HG03571 (cell line): Measurements from ENCODE around the gene CHL1.

Experiments
- ATAC-seq: cut with Tn5 transposase; IDR thresholded peaks from one replicate; pipeline ENCODE4 v1.9.1; 2021; ENCODE audit not compliant: unreplicated experiment

CHL1 gene

DNA sequence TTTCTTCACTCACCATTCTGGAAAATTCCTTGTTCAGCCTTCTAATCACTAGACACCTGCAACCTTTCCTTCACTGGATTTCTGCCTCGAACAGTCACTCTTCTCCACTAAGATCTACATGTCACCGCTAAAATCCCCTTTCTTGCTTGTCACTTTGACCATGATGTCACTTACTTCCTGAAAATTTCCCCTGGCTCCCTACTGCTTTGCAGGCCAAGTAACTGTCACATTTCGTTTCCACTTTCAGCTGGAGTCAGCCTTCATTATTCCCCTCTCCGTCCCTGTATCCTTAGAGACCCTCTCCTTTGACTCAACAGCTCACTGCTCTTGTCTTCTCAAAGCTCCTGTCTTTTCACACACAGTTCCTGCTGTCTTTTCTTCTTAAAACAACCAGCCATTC, 15.9 kb downstream of the CHL1 start:
- peak; percentile 78 for ATAC-seq

DNA sequence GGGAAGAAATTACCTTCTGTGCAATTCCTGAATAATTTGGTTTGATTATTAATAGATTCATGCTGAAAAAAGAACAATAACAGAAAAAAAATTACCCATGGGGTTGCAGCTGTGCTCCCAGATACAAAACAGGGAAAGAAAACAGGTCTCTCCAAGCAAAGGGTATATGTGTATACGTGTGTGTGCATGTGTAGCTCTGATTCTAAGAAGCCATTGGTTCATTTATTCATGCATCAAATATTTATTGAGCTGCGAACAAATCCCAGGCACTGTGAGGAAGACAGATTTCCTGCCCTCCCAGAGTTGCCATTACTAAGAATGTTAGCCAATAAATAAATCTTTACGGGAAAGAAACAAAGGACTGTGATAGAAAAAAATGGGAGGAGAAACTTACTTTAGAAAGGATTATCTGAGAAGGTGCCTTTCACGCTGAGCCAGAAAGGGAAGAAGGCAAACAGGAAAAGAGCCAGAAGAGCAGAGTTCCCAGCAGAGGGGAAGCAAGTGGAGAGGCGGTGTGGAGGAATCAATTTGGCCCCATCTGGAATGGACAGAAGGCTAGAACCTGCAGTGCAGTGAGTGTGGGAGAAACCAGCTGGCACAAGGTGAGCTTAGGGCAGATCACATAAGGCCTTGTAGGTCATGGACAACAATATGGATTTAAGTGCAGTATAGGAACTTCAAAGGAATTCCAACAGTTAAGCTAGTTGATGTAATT, 20.7 kb downstream of the CHL1 start:
- no peak for ATAC-seq

DNA sequence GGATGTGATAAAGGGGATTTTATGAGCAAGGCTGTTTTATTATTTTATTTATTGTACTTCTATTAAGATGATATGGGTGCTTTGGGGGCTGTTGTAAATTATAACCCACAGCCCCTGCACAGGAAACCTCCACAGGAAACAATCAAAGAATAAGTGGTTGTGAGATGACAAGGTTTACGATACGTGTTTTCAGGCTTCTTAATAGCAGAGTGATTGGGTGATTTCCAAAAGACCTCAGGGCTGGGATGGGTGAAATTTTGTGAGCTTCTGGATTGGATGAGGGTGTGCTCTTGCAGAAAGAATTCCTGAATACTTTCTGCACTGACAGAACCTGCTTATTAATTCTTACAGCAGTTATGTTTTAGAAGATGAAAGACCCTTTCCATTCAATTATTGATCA, 21.4 kb downstream of the CHL1 start:
- no peak for ATAC-seq

DNA sequence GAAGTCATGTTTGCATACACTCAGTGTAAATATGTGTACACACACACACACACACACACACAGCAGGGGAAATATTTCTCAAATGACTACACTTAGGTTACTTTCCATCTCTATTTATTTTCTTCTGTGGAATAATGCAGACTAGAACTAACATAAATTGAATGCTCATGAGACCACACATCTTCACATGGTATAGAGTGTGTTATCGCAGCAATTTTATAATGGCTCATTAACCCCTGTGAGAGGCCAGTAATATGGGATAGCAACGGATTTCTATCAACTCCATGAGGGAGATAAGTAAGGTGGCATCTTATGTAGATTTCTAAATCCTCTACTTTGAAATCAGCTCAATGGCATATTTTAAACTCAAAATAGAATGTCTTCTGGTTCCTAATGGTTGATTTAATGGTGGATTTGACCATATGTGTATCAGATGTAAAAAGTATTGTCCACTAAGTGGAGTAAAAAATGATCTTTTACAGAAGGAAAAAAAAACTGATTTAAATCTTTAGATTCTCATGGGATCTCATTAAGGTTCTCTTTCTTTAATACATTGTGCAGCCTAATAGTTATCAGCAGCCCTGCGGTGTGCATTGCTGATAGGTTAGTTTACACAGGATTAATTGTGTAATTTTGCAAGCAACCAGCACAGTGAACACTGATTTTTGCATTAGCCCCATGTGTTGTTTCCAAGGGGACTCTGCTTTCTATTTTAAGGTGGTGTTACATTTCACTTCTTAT, 32.0 kb downstream of the CHL1 start:
- ATAC-seq = no peak

DNA sequence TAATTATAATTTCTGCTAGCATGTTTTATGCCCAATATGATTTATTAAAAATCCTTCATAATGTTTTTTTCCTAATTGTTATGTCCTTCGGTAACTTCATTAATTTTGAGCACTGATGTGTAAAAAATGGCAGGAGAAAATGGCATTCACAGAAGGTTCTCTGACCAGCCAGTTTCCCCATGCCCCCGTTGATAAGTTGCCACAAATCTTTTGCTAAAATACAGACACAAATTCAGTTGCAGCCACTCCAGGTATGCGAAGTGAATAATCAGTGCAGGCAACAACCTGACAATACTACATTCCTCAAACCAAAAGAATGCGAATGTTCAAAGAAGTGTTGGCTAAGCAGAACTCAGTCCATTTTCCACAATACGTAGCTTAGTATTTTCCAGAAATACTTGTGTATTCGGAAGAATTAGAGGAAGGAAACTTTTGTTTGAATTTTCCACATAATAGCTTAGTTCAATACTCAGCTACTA, 32.7 kb downstream of the CHL1 start:
- ATAC-seq = no peak

DNA sequence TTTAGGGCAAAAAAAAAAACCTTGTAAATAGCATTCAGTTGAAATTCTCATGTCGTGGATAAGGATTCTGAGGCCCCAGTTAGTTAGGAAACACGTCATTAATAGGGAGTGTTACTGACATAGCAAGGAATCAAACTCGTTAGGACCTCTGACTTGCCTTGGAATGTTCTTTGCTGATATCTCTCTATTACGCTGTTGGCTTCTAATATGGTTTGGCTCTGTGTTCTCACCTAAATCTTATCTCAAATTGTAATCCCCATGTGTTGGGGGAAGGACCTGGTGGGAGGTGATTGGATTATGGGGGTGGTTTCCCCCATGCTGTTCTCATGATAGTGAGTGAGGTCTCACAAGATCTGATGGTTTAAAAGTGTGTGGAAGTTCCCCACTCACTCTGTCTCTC, 40.3 kb downstream of the CHL1 start:
- ATAC-seq = no peak

DNA sequence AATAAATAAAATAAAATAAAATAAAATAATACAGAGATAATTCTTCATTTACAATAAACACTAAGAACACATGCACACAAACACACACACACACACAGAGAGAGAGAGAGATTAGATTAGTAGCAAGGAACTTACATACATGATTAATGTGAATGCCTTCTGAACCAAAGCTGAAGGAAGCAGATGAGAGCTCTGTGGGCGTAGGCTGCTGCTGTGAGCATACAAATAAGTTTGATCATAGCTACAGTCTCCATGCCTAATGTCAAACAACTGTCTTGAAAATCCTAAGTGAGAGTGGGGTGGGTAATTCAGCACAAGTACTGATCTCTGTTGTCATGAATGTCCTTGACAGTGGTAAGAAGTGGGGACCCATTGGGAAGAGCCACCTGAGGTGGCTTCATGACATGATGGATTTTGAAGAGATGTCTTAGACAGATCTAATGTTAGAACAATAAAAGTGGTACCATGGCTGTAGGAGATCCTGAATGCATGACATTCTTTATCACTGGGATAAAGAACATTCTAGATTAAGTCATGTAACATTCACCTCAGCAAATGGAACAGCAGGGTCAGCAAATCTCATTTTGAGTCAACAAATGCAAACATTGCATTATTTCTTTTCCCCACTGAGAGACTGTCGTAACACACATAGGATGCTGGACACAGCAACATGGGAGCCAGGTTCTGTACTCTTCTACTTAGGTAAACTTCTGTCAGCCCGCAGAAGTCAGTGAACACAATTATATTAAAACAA, 46.2 kb downstream of the CHL1 start:
- no peak for ATAC-seq

DNA sequence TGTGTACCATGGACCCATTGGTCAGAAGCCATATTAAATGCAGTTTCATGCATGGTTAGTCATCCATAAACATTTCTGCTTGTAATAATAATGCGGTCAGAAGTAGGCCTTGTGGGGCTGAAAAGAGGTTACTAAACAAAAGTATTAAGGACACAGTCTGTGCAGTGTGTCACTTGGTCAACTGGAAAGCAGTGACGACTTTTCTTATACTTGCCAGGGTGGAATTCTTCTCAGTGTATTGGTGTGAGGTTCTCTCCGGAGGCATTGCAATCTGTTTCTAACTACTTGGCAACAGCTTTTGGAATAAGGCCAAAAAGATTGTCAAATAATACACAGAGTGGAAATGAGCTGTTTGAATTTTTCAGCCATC, 46.8 kb downstream of the CHL1 start:
- ATAC-seq = no peak

DNA sequence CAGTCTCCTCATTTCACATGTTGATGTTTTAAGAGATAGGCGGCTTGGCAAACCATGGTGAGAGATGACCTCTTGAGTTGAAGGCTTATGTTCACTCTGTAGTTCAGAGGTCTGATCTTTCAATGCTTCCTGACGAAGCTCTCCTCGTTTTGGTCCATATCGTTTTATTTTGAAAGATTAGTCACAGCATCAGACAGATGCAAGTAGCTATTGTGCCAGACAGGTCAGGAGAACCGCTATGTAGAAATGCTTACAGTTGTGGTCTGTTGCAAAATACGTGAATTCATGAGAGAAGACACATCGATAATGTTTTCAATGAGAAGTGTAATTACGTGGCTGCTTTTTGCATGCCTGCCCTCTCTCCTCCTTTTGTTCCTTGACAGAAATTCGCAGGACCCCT, 47.5 kb downstream of the CHL1 start:
- no peak for ATAC-seq

DNA sequence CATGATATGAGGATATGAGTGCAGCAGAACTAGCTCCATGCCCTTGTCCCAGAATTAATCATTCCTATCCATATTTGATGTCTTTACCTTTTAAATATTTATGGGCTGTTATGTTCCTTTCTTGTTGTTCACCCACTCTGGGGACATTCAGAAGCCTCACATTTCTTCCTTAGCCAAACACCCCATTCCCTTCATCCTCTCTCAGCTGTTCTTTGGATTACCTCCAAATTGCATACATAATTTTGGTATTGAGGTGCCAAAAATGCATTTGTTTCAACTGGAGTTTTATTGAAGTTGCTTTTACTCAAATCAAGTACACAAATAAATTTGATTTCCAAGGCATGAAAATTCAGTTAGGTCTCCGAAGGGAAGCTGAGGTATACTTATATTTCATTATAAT, 51.4 kb downstream of the CHL1 start:
- ATAC-seq = no peak

DNA sequence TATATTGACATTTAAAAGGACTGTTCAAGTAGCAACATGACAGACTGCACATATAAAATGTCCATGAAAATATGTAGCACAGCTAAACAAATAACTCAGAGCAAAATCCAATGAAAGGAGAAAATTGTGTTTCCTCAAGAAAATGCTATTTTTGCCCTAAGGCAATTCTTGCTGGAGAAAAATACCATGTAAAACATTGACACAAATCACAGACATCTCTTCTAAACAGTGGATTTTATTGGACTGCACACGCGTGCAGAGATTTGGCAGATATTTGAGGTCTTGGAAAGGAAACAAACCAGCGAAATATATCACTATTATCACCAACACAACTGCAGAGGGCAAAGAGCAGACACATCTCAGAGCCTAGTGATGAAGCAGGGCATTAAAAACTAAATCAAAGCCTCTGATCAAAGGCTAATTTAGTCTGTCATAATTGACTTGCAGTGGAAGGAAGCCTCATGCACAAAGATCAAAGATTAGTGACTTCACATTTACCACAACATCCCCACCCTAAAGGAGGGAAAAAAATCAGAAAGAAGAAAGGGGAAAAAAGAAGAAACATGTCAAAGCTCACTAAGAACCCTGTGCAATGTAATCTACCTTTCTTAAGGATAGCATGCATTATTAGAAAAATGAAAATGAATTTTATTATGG, 52.4 kb downstream of the CHL1 start:
- no peak for ATAC-seq

DNA sequence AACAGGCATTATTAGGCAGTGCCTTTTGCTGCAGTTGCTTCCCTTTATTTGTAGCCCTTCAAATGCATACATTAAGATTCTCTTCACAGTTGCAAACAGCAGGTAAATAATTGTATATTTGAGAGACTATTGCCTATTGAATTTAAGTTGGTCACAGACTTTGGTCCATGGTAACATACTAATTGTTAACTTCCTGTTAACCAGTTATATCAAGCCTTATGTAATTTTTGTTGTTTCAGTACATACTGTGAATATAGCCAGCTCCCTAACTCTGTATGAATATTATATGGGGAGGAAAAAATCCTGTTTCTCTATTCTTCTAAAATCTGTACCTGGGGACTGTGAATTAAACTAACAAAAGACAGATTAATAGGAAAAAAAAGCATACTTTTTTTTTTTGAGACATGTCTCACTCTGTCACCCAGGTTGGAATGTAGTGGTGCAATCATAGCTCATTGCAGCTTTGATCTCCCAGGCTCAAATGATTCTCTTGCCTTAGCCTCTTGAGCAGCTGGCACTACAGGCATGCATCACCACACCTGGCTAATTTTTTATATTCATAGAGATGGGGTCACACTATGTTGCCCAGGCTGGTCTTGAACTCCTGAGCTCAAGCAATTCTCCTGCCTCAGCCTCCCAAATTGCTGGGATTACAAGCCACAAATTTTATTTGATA, 53.2 kb downstream of the CHL1 start:
- no peak for ATAC-seq

DNA sequence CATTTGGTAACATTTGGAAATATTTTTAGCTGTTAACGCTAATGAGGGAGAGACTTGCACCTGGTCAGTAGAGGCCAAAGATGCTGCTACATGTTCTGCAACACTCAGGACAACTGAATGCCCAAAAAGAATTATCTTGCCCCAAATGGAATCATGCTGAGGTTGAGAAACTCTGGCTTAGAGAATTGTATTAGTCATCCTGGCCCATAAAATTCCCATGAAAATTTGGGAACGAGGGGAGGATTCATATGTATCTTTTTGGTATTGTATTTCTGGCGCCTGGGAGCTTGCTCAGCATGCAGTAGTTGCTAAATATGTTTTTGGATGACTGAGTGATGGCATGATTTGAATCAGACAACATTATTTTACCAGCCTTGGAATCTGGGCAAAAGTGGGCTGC, 59.9 kb downstream of the CHL1 start:
- ATAC-seq = no peak

DNA sequence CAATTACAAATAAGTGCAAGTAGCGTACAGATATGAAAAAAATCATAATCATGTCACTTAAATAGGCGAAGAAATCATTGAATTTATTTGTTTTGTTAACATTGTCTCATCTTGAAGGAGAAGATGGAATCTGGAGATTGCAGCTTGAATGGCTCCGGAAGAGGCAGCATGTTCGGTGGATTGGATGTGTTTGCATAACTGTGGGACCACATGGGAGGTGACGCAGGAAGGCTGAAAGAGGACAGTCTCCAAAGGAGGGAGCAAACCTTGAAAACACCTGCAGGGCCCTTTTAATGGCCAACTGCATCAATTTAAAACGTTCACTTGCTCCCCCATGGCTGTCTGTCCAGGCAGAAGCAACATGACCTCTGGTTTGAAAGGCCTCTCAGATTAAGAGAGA, 61.3 kb downstream of the CHL1 start:
- ATAC-seq = no peak

DNA sequence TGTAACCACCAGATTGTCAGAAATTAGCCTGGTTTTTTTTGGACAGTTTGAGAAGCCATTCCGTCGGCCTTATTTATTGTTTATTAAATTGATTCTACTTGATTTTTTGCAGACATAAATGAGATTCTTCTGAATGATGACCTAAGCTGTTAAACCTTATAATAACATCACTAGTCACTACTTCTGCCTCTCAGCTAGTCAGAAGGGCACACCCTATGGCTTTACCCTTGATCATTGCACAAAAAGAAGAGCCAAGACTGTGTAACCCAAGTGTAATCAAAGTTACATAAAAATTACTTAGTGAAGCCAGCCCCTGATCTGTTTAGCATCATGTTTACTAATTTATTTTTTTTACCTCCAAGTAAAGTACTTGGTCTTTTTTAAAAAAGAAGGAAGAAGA, 64.3 kb downstream of the CHL1 start:
- ATAC-seq = no peak

DNA sequence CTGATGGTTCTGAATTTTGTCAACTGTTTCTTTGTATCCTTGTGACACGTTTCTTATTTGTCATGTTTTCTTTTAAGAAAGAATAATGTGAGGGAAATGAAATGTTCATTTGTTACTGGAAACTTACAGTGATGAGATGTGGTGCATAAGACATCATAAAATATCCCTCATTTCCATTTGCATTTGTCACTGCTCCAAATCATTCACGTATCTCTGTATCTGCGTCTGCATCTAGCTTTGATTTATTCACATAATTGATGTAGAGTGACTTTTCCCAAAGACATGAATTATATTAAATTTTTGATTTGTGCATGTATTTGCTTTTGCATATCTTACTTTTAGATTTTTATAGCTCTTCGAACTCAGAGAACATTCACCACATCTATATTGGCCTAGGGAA, 66.8 kb downstream of the CHL1 start:
- no peak for ATAC-seq

DNA sequence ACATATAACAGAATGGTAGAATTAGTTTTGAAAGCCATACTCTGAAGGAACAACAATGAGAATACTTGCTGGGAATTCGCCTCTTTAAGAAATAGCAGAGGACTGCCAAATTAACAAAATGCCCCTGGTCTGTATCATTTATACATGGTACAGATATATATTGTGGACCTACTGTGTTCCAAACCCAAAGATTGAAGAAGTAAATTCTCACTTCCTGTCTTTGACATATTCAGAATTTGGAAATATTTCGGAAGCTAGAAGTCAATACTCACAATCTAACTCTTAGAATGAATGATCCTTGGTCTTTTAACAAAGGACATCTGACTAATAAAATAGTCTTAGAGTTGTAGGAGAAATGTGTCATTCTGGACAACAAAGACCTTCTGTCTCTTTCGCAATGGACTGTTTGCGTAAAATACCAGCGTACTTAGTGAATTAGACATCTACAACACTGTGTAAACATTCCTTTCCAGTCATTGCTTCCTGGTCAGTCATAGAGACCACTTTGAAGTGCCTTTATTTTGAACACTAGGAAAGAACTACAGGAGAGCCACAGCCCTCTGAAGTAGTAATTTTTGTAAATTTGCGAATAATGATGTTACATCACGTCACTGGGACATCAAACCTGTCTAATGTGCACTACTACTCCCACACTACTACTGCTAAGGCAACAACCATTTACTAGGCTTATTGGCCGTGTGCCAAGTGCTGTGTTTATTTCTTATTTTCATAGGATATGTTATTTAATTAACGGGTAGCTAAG, 68.0 kb downstream of the CHL1 start:
- no peak for ATAC-seq

DNA sequence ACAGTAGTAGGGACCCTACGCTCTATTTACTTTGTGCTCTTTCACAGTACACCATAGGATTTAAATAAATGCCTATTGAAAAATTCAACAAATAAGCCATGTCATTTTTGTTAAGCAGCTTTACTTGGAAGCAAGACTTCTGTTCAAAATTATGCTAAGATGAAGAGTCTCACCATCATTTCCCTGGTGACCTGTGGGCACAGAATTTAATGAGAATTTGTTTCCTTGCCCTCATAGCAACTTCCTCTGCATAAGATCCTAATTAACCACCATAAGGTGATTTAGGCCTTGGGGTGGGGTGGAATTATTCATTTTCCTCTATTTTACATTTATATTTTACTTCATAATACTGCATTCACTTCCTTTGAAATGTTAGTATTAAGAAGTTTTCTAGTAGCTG, 70.5 kb downstream of the CHL1 start:
- no peak for ATAC-seq

DNA sequence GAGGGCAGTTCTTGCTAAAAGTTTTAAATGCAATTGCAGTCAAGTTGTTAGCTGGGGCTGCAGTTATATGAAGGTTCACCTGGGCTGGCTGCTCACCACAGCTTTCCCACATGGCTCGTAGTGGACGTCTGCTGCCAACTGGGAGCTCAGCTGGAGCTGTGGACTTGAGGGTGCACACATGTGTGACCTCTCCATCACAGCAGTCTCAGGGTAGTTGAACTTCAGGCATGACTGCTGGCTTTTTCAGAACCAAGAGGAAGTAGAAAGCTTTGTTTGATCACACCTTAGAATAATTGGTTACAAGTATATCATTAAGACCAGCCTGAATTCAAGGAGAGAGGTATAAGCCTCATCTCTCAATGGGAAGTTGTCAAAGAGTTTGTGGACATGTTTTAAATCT, 74.1 kb downstream of the CHL1 start:
- no peak for ATAC-seq

DNA sequence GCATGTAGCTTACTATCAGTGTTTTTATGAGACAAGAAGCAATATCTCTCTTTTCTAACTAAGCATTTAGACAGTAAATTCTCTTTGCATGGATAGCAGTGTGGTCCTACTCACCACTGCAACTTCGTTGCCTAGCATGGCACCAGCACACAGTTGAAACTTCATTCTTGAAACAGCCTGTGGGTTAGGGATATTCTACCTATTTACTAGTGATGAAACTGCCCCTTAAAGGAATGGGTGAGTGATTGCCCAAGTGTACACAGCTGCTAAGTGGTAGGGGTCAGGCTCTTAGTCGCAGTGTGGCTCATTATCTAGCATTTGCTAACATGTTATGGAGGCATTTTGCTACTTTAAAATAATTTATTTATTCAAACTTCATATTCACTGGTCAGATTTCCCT, 78.4 kb downstream of the CHL1 start:
- no peak for ATAC-seq
